Neural cell (in vitro differentiated cells): ENCODE results near the gene FRMD4A.

Experiments used
- EP300 ChIP-seq: fragments of 450-650 bp; conservative IDR thresholded peaks from 2 replicates; pipeline ENCODE4 v1.6.1; 2014; ENCODE audit warnings: antibody characterized with exemption, mild to moderate bottlenecking, moderate library complexity; ENCODE audit not compliant: poor library complexity, severe bottlenecking
- EZH2 ChIP-seq: fragments of 200-600, 300-800 bp; shearing (Covaris generic), sonication (generic); IDR thresholded peaks from 2 replicates; pipeline ENCODE4 v1.6.1; 2014; ENCODE audit warnings: antibody characterized with exemption, low read length, borderline replicate concordance, mild to moderate bottlenecking; ENCODE audit not compliant: insufficient read depth, poor library complexity, severe bottlenecking
- MXI1 ChIP-seq: fragments of 450-650 bp; conservative IDR thresholded peaks from 2 replicates; pipeline ENCODE4 v1.6.1; 2014; ENCODE audit warnings: antibody characterized with exemption, mild to moderate bottlenecking; ENCODE audit not compliant: poor library complexity, severe bottlenecking
- POLR2AphosphoS5 ChIP-seq: IDR thresholded peaks from 2 replicates; pipeline ENCODE4 v1.6.1; 2012
- RAD21 ChIP-seq: fragments of 450-650 bp; conservative IDR thresholded peaks from 2 replicates; pipeline ENCODE4 v1.6.1; 2014; ENCODE audit warnings: antibody characterized with exemption, mild to moderate bottlenecking, moderate library complexity
- SMC3 ChIP-seq: fragments of 450-650 bp; conservative IDR thresholded peaks from 2 replicates; pipeline ENCODE4 v1.6.1; 2014; ENCODE audit warnings: antibody characterized with exemption, mild to moderate bottlenecking, moderate library complexity; ENCODE audit not compliant: poor library complexity
- TAF1 ChIP-seq: IDR thresholded peaks from 2 replicates; pipeline ENCODE4 v1.6.1; 2012; ENCODE audit warnings: low read depth
- TF ChIP-seq, protein P1 (sequence below): fragments of 450-650 bp; IDR thresholded peaks from 2 replicates; pipeline ENCODE4 v1.5.1; 2014; ENCODE audit warnings: antibody characterized with exemption, mild to moderate bottlenecking, moderate library complexity; ENCODE audit not compliant: poor library complexity, severe bottlenecking
- TF ChIP-seq, protein P2 (sequence below): IDR thresholded peaks from 2 replicates; pipeline ENCODE4 v1.6.1; 2012; ENCODE audit warnings: borderline replicate concordance

DNA sequence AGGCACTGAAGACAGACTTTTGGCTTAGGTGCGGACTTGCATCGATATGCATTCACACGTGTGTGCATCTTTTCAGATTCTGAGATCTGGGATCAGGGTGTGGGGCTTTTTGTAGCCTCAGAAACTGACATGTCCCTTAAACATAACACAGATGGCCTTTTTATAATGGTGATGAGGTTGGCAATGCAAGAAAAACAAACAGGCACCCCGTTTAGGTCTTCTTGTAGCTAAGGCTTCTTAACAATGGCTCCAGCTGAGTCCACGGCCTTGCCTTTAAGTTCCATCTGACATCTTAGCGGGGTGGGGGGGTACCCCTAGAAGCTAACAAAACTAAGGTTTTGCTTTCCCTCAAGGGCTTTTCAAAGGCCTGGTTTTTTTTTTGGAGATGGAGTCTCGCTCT is 597.7 kb downstream of the FRMD4A start:
- TF ChIP-seq POLR2AphosphoS5 = no peak
- TF ChIP-seq, protein P1, sequence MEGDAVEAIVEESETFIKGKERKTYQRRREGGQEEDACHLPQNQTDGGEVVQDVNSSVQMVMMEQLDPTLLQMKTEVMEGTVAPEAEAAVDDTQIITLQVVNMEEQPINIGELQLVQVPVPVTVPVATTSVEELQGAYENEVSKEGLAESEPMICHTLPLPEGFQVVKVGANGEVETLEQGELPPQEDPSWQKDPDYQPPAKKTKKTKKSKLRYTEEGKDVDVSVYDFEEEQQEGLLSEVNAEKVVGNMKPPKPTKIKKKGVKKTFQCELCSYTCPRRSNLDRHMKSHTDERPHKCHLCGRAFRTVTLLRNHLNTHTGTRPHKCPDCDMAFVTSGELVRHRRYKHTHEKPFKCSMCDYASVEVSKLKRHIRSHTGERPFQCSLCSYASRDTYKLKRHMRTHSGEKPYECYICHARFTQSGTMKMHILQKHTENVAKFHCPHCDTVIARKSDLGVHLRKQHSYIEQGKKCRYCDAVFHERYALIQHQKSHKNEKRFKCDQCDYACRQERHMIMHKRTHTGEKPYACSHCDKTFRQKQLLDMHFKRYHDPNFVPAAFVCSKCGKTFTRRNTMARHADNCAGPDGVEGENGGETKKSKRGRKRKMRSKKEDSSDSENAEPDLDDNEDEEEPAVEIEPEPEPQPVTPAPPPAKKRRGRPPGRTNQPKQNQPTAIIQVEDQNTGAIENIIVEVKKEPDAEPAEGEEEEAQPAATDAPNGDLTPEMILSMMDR = no peak
- TF ChIP-seq EP300 = no peak
- TF ChIP-seq MXI1 = no peak
- no peak for TF ChIP-seq EZH2
- TF ChIP-seq RAD21 = no peak
- TF ChIP-seq, protein P2, sequence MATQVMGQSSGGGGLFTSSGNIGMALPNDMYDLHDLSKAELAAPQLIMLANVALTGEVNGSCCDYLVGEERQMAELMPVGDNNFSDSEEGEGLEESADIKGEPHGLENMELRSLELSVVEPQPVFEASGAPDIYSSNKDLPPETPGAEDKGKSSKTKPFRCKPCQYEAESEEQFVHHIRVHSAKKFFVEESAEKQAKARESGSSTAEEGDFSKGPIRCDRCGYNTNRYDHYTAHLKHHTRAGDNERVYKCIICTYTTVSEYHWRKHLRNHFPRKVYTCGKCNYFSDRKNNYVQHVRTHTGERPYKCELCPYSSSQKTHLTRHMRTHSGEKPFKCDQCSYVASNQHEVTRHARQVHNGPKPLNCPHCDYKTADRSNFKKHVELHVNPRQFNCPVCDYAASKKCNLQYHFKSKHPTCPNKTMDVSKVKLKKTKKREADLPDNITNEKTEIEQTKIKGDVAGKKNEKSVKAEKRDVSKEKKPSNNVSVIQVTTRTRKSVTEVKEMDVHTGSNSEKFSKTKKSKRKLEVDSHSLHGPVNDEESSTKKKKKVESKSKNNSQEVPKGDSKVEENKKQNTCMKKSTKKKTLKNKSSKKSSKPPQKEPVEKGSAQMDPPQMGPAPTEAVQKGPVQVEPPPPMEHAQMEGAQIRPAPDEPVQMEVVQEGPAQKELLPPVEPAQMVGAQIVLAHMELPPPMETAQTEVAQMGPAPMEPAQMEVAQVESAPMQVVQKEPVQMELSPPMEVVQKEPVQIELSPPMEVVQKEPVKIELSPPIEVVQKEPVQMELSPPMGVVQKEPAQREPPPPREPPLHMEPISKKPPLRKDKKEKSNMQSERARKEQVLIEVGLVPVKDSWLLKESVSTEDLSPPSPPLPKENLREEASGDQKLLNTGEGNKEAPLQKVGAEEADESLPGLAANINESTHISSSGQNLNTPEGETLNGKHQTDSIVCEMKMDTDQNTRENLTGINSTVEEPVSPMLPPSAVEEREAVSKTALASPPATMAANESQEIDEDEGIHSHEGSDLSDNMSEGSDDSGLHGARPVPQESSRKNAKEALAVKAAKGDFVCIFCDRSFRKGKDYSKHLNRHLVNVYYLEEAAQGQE = no peak
- no peak for TF ChIP-seq TAF1
- TF ChIP-seq SMC3 = no peak
